HepG2 (cell line): ENCODE results near the gene IPO8. TPM values are rescaled to one million over a fixed set of nuclear protein-coding genes. Genes with fewer than 3 reads are reported as not detected.

Experiments used
- FOXP1 ChIP-seq, 2 experiments: fragments of 450-650 bp in 1 of 2; IDR thresholded peaks; 2 replicates each; pipeline ENCODE4 v1.6.1; 2017 to 2018; ENCODE audit warnings: antibody characterized with exemption in 1 of 2
- ZNF24 ChIP-seq: fragments of 450-650 bp; IDR thresholded peaks from 2 replicates; pipeline ENCODE4 v1.6.1; 2017; ENCODE audit warnings: antibody characterized with exemption, mild to moderate bottlenecking
- ZNF614 ChIP-seq: IDR thresholded peaks from 2 replicates; pipeline ENCODE4 v1.6.1; 2018; ENCODE audit warnings: missing biosample characterization, missing genetic modification reagents, inconsistent platforms, borderline replicate concordance
- polyA plus RNA-seq, 8 experiments: library from polyadenylated mRNA; depleted of rRNA in 3 of 8; stranded (reverse) in 7 of 8; unstranded in 1 of 8; fragments of >200 nt; fragmentation: Illumina TruSeq in 4 of 8; extraction: Trizol in 4 of 8; gene quantifications; 2 replicates each; pipeline versions ENCODE4 v1.2.1 to v1.2.3, GENCODE V29; 2011 to 2016; ENCODE audit warnings: low read depth in 4 of 8, missing spikeins in 1 of 8, mixed read lengths in 1 of 8; ENCODE audit not compliant: insufficient read depth in 1 of 8
- total RNA-seq, 5 experiments: library from RNA; depleted of rRNA; stranded (reverse); fragments of >200 nt; fragmentation: Illumina TruSeq; extraction: Trizol; gene quantifications; 2 replicates each; pipeline ENCODE4 v1.2.3, GENCODE V29; 2016; ENCODE audit warnings: low read depth in 1 of 5
- TF ChIP-seq, protein P1 (sequence below): sonication (generic); formaldehyde crosslinking; IDR thresholded peaks from 2 replicates; pipeline ENCODE4 v1.5.1; 2020; ENCODE audit warnings: mild to moderate bottlenecking, missing genetic modification reagents, borderline replicate concordance
- TF ChIP-seq, protein P2 (sequence below): sonication (generic); formaldehyde crosslinking; IDR thresholded peaks from 2 replicates; pipeline ENCODE4 v1.8.0; 2023; ENCODE audit warnings: mild to moderate bottlenecking, missing genetic modification reagents
- TF ChIP-seq, protein P3 (sequence below): sonication (generic); formaldehyde crosslinking; IDR thresholded peaks from 2 replicates; pipeline ENCODE4 v1.5.1; 2020; ENCODE audit warnings: mild to moderate bottlenecking, missing genetic modification reagents
- TF ChIP-seq, protein P4 (sequence below): sonication (generic); formaldehyde crosslinking; IDR thresholded peaks from 2 replicates; pipeline ENCODE4 v1.4.0; 2020; ENCODE audit warnings: missing genetic modification reagents, borderline replicate concordance

Gene IPO8
- total and polyA plus RNA-seq, 2 of the 13 experiments (the other 11 are each of a cell fraction or from before 2014, with no cell fraction given), result 6.3 to 21.8 TPM

DNA sequence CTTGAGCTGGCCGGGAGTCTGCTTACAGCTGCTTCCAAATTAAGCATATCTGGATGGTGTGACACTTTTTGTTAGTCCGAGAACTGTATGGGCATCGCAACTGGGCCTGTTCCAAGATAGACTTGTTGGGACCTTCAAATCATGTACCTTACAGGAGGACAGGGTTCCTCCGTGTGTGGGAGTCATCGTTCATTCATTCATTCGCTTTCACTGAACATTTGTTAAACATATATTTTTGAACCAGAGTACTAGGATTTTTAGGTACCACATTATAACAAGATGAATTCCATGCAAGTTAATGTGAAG is 387 bp upstream of the IPO8 start (continued):
- TF ChIP-seq, protein P1, sequence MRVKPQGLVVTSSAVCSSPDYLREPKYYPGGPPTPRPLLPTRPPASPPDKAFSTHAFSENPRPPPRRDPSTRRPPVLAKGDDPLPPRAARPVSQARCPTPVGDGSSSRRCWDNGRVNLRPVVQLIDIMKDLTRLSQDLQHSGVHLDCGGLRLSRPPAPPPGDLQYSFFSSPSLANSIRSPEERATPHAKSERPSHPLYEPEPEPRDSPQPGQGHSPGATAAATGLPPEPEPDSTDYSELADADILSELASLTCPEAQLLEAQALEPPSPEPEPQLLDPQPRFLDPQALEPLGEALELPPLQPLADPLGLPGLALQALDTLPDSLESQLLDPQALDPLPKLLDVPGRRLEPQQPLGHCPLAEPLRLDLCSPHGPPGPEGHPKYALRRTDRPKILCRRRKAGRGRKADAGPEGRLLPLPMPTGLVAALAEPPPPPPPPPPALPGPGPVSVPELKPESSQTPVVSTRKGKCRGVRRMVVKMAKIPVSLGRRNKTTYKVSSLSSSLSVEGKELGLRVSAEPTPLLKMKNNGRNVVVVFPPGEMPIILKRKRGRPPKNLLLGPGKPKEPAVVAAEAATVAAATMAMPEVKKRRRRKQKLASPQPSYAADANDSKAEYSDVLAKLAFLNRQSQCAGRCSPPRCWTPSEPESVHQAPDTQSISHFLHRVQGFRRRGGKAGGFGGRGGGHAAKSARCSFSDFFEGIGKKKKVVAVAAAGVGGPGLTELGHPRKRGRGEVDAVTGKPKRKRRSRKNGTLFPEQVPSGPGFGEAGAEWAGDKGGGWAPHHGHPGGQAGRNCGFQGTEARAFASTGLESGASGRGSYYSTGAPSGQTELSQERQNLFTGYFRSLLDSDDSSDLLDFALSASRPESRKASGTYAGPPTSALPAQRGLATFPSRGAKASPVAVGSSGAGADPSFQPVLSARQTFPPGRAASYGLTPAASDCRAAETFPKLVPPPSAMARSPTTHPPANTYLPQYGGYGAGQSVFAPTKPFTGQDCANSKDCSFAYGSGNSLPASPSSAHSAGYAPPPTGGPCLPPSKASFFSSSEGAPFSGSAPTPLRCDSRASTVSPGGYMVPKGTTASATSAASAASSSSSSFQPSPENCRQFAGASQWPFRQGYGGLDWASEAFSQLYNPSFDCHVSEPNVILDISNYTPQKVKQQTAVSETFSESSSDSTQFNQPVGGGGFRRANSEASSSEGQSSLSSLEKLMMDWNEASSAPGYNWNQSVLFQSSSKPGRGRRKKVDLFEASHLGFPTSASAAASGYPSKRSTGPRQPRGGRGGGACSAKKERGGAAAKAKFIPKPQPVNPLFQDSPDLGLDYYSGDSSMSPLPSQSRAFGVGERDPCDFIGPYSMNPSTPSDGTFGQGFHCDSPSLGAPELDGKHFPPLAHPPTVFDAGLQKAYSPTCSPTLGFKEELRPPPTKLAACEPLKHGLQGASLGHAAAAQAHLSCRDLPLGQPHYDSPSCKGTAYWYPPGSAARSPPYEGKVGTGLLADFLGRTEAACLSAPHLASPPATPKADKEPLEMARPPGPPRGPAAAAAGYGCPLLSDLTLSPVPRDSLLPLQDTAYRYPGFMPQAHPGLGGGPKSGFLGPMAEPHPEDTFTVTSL, result 0 out of 2 replicates have a peak, but pooled peaks have one; percentile 19
- TF ChIP-seq, protein P2, sequence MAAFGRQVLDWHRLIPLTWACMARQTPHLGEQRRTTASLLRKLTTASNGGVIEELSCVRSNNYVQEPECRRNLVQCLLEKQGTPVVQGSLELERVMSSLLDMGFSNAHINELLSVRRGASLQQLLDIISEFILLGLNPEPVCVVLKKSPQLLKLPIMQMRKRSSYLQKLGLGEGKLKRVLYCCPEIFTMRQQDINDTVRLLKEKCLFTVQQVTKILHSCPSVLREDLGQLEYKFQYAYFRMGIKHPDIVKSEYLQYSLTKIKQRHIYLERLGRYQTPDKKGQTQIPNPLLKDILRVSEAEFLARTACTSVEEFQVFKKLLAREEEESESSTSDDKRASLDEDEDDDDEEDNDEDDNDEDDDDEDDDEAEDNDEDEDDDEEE (CRISPR knock-in tag), result peak; percentile 62; the same call in 1 of the 2 replicates
- TF ChIP-seq ZNF24 (peak; percentile 85), FOXP1 (IDR thresholded peaks at IDR 0.05) (no peak), FOXP1 (CRISPR knock-in tag; IDR thresholded peaks at IDR 0.05) (no peak), ZNF614 (CRISPR knock-in tag) (0 out of 2 replicates have a peak, but pooled peaks have one; percentile 4)
- TF ChIP-seq, protein P3, sequence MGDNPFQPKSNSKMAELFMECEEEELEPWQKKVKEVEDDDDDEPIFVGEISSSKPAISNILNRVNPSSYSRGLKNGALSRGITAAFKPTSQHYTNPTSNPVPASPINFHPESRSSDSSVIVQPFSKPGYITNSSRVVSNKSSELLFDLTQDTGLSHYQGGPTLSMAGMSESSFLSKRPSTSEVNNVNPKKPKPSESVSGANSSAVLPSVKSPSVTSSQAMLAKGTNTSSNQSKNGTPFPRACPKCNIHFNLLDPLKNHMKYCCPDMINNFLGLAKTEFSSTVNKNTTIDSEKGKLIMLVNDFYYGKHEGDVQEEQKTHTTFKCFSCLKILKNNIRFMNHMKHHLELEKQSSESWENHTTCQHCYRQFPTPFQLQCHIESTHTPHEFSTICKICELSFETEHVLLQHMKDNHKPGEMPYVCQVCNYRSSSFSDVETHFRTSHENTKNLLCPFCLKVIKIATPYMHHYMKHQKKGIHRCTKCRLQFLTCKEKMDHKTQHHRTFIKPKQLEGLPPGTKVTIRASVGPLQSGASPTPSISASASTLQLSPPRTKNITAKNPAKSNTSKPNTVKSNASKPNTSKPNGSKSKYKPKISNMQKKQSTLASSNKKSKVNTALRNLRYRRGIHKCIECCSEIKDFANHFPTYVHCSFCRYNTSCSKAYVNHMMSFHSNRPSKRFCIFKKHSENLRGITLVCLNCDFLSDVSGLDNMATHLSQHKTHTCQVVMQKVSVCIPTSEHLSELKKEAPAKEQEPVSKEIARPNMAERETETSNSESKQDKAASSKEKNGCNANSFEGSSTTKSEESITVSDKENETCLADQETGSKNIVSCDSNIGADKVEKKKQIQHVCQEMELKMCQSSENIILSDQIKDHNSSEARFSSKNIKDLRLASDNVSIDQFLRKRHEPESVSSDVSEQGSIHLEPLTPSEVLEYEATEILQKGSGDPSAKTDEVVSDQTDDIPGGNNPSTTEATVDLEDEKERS (CRISPR knock-in tag), result 0 out of 2 replicates have a peak, but pooled peaks have one; percentile 2
- TF ChIP-seq, protein P4, sequence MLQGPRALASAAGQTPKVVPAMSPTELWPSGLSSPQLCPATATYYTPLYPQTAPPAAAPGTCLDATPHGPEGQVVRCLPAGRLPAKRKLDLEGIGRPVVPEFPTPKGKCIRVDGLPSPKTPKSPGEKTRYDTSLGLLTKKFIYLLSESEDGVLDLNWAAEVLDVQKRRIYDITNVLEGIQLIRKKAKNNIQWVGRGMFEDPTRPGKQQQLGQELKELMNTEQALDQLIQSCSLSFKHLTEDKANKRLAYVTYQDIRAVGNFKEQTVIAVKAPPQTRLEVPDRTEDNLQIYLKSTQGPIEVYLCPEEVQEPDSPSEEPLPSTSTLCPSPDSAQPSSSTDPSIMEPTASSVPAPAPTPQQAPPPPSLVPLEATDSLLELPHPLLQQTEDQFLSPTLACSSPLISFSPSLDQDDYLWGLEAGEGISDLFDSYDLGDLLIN (CRISPR knock-in tag), result 0 out of 2 replicates have a peak, but pooled peaks have one; percentile 49
- TF ChIP-seq, all 625 proteins: peak for 16
